ENCODE measurements around the gene RMI2. TPM values are rescaled to one million over a fixed set of nuclear protein-coding genes. Genes with fewer than 3 reads are reported as not detected.

RMI2 gene
- total and polyA plus RNA-seq, 9 of the 15 experiments (the other 6 are each of a cell fraction or from before 2014, with no cell fraction given), result 8.0 to 43.4 (median 32.5) TPM

DNA sequence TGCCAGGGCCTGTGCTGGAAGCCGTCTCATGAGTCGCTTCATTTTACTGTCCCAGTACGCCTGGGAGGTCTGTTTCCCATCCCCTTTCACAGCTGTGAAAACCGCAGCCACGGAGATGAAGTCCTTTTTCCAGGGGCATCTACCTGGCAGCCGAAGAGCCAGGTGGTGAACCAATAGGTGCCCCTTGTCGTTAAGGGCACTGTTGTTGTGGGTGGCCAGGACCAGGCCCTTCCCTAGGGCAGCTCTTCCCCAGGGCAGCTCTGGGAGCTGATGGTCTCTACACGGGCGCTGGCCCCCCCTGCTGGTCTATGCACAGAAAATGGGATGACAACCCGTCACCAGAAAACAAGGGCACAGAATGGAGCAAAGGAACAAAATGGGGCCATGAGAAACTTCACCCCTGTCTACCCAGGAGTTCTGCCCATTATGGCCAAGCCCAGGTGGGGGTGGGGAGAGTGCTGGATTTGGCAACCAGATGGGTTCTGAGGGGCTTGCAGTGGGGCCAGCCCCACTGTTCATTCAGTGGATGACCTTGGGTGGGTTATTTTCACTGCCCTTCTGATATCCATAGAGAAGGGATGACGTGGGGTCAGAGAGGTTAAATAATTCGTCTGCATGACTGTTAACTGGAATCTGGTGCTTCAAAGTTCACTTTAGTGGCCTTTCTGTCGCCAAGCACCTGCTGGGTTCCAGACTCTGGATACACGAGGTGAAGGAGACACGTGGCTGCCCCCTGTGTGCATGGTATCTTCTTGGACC is 11.5 kb downstream of the RMI2 start (continued):
- TF ChIP-seq, protein P1, sequence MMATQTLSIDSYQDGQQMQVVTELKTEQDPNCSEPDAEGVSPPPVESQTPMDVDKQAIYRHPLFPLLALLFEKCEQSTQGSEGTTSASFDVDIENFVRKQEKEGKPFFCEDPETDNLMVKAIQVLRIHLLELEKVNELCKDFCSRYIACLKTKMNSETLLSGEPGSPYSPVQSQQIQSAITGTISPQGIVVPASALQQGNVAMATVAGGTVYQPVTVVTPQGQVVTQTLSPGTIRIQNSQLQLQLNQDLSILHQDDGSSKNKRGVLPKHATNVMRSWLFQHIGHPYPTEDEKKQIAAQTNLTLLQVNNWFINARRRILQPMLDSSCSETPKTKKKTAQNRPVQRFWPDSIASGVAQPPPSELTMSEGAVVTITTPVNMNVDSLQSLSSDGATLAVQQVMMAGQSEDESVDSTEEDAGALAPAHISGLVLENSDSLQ (IDR thresholded peaks at IDR 0.05), result peak; percentile 55
- TF ChIP-seq, protein P2, sequence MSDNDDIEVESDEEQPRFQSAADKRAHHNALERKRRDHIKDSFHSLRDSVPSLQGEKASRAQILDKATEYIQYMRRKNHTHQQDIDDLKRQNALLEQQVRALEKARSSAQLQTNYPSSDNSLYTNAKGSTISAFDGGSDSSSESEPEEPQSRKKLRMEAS (CRISPR knock-in tag; IDR thresholded peaks at IDR 0.05), result peak; percentile 39; the same call in 1 of the 2 replicates
- TF ChIP-seq FOXK2 (conservative IDR thresholded peaks at IDR 0.05 in 1 of 2, IDR thresholded peaks at IDR 0.05 in 1 of 2; ENCODE audit: low read depth in 2 of 2), result 0 out of 4 replicates have a peak, but pooled peaks of 1 of the 2 experiments have one; percentile 26
- no peak for TF ChIP-seq WHSC1 (IDR thresholded peaks at IDR 0.05; ENCODE audit: low read length)
- TF ChIP-seq, protein P3, sequence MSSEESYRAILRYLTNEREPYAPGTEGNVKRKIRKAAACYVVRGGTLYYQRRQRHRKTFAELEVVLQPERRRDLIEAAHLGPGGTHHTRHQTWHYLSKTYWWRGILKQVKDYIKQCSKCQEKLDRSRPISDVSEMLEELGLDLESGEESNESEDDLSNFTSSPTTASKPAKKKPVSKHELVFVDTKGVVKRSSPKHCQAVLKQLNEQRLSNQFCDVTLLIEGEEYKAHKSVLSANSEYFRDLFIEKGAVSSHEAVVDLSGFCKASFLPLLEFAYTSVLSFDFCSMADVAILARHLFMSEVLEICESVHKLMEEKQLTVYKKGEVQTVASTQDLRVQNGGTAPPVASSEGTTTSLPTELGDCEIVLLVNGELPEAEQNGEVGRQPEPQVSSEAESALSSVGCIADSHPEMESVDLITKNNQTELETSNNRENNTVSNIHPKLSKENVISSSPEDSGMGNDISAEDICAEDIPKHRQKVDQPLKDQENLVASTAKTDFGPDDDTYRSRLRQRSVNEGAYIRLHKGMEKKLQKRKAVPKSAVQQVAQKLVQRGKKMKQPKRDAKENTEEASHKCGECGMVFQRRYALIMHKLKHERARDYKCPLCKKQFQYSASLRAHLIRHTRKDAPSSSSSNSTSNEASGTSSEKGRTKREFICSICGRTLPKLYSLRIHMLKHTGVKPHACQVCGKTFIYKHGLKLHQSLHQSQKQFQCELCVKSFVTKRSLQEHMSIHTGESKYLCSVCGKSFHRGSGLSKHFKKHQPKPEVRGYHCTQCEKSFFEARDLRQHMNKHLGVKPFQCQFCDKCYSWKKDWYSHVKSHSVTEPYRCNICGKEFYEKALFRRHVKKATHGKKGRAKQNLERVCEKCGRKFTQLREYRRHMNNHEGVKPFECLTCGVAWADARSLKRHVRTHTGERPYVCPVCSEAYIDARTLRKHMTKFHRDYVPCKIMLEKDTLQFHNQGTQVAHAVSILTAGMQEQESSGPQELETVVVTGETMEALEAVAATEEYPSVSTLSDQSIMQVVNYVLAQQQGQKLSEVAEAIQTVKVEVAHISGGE (CRISPR knock-in tag; IDR thresholded peaks at IDR 0.05), result no peak
- TF ChIP-seq, protein P4, sequence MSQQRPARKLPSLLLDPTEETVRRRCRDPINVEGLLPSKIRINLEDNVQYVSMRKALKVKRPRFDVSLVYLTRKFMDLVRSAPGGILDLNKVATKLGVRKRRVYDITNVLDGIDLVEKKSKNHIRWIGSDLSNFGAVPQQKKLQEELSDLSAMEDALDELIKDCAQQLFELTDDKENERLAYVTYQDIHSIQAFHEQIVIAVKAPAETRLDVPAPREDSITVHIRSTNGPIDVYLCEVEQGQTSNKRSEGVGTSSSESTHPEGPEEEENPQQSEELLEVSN (IDR thresholded peaks at IDR 0.05; ENCODE audit: borderline replicate concordance in 1 of 2, extremely low read depth in 1 of 2, insufficient read depth in 1 of 2, insufficient read length in 1 of 2, low read depth in 1 of 2, low read length in 1 of 2, poor library complexity in 1 of 2, severe bottlenecking in 1 of 2), result peak in 1 of 2 experiments; percentile 14
- TF ChIP-seq CEBPG (CRISPR knock-in tag; IDR thresholded peaks at IDR 0.05), result no peak
- TF ChIP-seq CEBPG (tag; conservative IDR thresholded peaks at IDR 0.05 in 1 of 2, IDR thresholded peaks at IDR 0.05 in 1 of 2), result no peak
- TF ChIP-seq ZC3H11A (IDR thresholded peaks at IDR 0.05; ENCODE audit: low read depth, low read length), result 0 out of 2 replicates have a peak, but pooled peaks have one; percentile 28
- TF ChIP-seq ARNT (IDR thresholded peaks at IDR 0.05), result no peak
- TF ChIP-seq BHLHE40 (IDR thresholded peaks at IDR 0.05; ENCODE audit: low read length), result peak; percentile 38; the same call in 1 of the 2 replicates
- TF ChIP-seq, protein P5, sequence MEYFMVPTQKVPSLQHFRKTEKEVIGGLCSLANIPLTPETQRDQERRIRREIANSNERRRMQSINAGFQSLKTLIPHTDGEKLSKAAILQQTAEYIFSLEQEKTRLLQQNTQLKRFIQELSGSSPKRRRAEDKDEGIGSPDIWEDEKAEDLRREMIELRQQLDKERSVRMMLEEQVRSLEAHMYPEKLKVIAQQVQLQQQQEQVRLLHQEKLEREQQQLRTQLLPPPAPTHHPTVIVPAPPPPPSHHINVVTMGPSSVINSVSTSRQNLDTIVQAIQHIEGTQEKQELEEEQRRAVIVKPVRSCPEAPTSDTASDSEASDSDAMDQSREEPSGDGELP (CRISPR knock-in tag; IDR thresholded peaks at IDR 0.05; ENCODE audit: borderline replicate concordance), result peak; percentile 29; the same call in 1 of the 2 replicates
- TF ChIP-seq, protein P6, sequence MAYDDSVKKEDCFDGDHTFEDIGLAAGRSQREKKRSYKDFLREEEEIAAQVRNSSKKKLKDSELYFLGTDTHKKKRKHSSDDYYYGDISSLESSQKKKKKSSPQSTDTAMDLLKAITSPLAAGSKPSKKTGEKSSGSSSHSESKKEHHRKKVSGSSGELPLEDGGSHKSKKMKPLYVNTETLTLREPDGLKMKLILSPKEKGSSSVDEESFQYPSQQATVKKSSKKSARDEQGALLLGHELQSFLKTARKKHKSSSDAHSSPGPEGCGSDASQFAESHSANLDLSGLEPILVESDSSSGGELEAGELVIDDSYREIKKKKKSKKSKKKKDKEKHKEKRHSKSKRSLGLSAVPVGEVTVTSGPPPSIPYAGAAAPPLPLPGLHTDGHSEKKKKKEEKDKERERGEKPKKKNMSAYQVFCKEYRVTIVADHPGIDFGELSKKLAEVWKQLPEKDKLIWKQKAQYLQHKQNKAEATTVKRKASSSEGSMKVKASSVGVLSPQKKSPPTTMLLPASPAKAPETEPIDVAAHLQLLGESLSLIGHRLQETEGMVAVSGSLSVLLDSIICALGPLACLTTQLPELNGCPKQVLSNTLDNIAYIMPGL (CRISPR knock-in tag; IDR thresholded peaks at IDR 0.05), result no peak
- TF ChIP-seq RAD21 (CRISPR knock-in tag; conservative IDR thresholded peaks at IDR 0.05 in 1 of 2, IDR thresholded peaks at IDR 0.05 in 1 of 2), result peak; percentile 77 to 84
- no peak for TF ChIP-seq ZNF785 (CRISPR knock-in tag; IDR thresholded peaks at IDR 0.05)
